Mesenchymal stem cell (in vitro differentiated cells and primary cell): ENCODE measurements around the gene ATP10D.

ENCODE experiments used
- DNase-seq: peaks from one replicate; pipeline ENCODE4 v3.0.0-alpha.2; 2013
- H2AFZ ChIP-seq: one replicate; pipeline ENCODE4 v1.6.1; 2013; ENCODE audit warnings: low read depth, mild to moderate bottlenecking, control low read depth, inconsistent platforms, low read length, moderate library complexity
- H2AK5ac ChIP-seq: 2 replicates; pipeline ENCODE4 v1.6.1; 2013; ENCODE audit warnings: low read length, moderate library complexity, mild to moderate bottlenecking, inconsistent platforms; ENCODE audit not compliant: severe bottlenecking
- H2BK120ac ChIP-seq: one replicate; pipeline ENCODE4 v1.6.1; 2013; ENCODE audit warnings: low read depth, mild to moderate bottlenecking, inconsistent platforms, low read length, moderate library complexity
- H2BK12ac ChIP-seq, 2 experiments: one replicate each; pipeline ENCODE4 v1.6.1; 2013; ENCODE audit warnings: inconsistent platforms in 2 of 2, low read length in 2 of 2, mild to moderate bottlenecking in 2 of 2, moderate library complexity in 2 of 2, control low read depth in 1 of 2
- H2BK15ac ChIP-seq: one replicate; pipeline ENCODE4 v1.6.1; 2013; ENCODE audit warnings: mild to moderate bottlenecking, low read depth, inconsistent platforms; ENCODE audit not compliant: poor library complexity, severe bottlenecking
- H2BK5ac ChIP-seq: 2 replicates; pipeline ENCODE4 v1.6.1; 2013; ENCODE audit warnings: low read depth, mild to moderate bottlenecking, low read length, control low read depth, inconsistent platforms; ENCODE audit not compliant: poor library complexity, severe bottlenecking
- H3K14ac ChIP-seq, 2 experiments: one replicate each; pipeline ENCODE4 v1.6.1; 2013; ENCODE audit warnings: inconsistent platforms in 2 of 2, low read length in 2 of 2, control low read depth in 1 of 2, mild to moderate bottlenecking in 1 of 2, moderate library complexity in 1 of 2
- H3K18ac ChIP-seq, 2 experiments: one replicate each; pipeline ENCODE4 v1.6.1; 2013; ENCODE audit warnings: inconsistent platforms in 2 of 2, low read length in 2 of 2, control low read depth in 1 of 2, low read depth in 1 of 2, mild to moderate bottlenecking in 1 of 2
- H3K23ac ChIP-seq, 2 experiments: one replicate each; pipeline ENCODE4 v1.6.1; 2013; ENCODE audit warnings: inconsistent platforms in 2 of 2, low read length in 2 of 2, mild to moderate bottlenecking in 2 of 2, moderate library complexity in 2 of 2, control low read depth in 1 of 2
- H3K27ac ChIP-seq: 2 replicates; pipeline ENCODE4 v1.5.1; 2013; ENCODE audit warnings: mild to moderate bottlenecking, moderate library complexity, low read length, control low read depth, inconsistent platforms; ENCODE audit not compliant: poor library complexity, severe bottlenecking
- H3K27me3 ChIP-seq, 2 experiments: 2 replicates each; pipeline versions ENCODE4 v1.6.1 to v1.7.0; 2013; ENCODE audit warnings: low read length in 2 of 2, mild to moderate bottlenecking in 2 of 2, moderate library complexity in 2 of 2, control low read depth in 1 of 2, inconsistent platforms in 1 of 2; ENCODE audit not compliant: control insufficient read depth in 1 of 2, insufficient read depth in 1 of 2
- H3K36me3 ChIP-seq, 2 experiments: 2 replicates each; pipeline versions ENCODE4 v1.6.1 to v1.7.0; 2013; ENCODE audit warnings: low read length in 2 of 2, control low read depth in 1 of 2, inconsistent platforms in 1 of 2, low read depth in 1 of 2, mild to moderate bottlenecking in 1 of 2; ENCODE audit not compliant: insufficient read depth in 2 of 2, control insufficient read depth in 1 of 2
- H3K4ac ChIP-seq, 2 experiments: one replicate each; pipeline ENCODE4 v1.6.1; 2013; ENCODE audit warnings: inconsistent platforms in 2 of 2, low read length in 2 of 2, mild to moderate bottlenecking in 2 of 2, moderate library complexity in 2 of 2, control low read depth in 1 of 2, low read depth in 1 of 2
- H3K4me1 ChIP-seq: 2 replicates; pipeline ENCODE4 v1.6.1; 2013; ENCODE audit warnings: low read depth, low read length, control low read depth; ENCODE audit not compliant: control insufficient read depth, insufficient read depth
- H3K4me2 ChIP-seq: 2 replicates; pipeline ENCODE4 v1.6.1; 2013; ENCODE audit warnings: low read length, mild to moderate bottlenecking, inconsistent platforms; ENCODE audit not compliant: poor library complexity, severe bottlenecking
- H3K4me3 ChIP-seq, 2 experiments: 2 replicates each; pipeline versions ENCODE4 v1.5.1 to v1.7.0; 2013; ENCODE audit warnings: low read length in 2 of 2, mild to moderate bottlenecking in 2 of 2, control low read depth in 1 of 2, low read depth in 1 of 2; ENCODE audit not compliant: insufficient read depth in 1 of 2
- H3K79me1 ChIP-seq: replicated peaks from 2 replicates; pipeline ENCODE4 v1.6.1; 2013; ENCODE audit warnings: mild to moderate bottlenecking, control low read depth, low read length, inconsistent platforms; ENCODE audit not compliant: poor library complexity, severe bottlenecking
- H3K9ac ChIP-seq: 2 replicates; pipeline ENCODE4 v1.7.0; 2013; ENCODE audit warnings: mild to moderate bottlenecking, low read length, moderate library complexity
- H3K9me3 ChIP-seq: 2 replicates; pipeline ENCODE4 v1.7.0; 2013; ENCODE audit warnings: mild to moderate bottlenecking, low read length; ENCODE audit not compliant: control insufficient read depth
- H4K8ac ChIP-seq: one replicate; pipeline ENCODE4 v1.6.1; 2013; ENCODE audit warnings: inconsistent platforms, mild to moderate bottlenecking, low read length, moderate library complexity
- H4K91ac ChIP-seq: one replicate; pipeline ENCODE4 v1.6.1; 2013; ENCODE audit warnings: mild to moderate bottlenecking, low read length, inconsistent platforms
- WGBS: methylation state at CpG from one replicate; pipeline ENCODE4 v1.1.7; 2013; ENCODE audit warnings: mixed read lengths; 5-methylcytosine and 5-hydroxymethylcytosine counted together

Gene ATP10D

GRCh38 chr4:47473141-47473750 is 11.8 kb upstream of the ATP10D start:
- Histone ChIP-seq H3K79me1 (no peaks in the 10 kb centered on the region), H3K9me3 (no peaks in the 10 kb centered on the region), H3K23ac (no peak overlapping the region), H3K27ac (no peak overlapping the region), H3K18ac (no peak overlapping the region), H2AK5ac (no peak overlapping the region), H2BK12ac (no peak overlapping the region), H2BK120ac (no peak overlapping the region), H2AFZ (no peak overlapping the region), H3K27me3 (no peaks in the 10 kb centered on the region), H3K4me1 (no peaks in the 10 kb centered on the region), H3K14ac (no peak overlapping the region), H3K4me3 (no peak overlapping the region), H3K4ac (no peak overlapping the region), H2BK15ac (no peak overlapping the region), H4K8ac (no peak overlapping the region), H3K4me2 (no peak overlapping the region), H3K9ac (no peak overlapping the region), H3K36me3 (no peaks in the 10 kb centered on the region), H4K91ac (no peak overlapping the region), H2BK5ac (no peak overlapping the region)
- no peak for DNase-seq
- WGBS = 97% methylated on average over 3 of the region's 3 CpGs

GRCh38 chr4:47474799-47475198 is 10.3 kb upstream of the ATP10D start:
- Histone ChIP-seq H3K18ac (no peak overlapping the region), H3K23ac (no peak overlapping the region), H3K4me1 (peaks cover 1% of the 10 kb centered on the region), H3K9ac (no peak overlapping the region), H2AK5ac (no peak overlapping the region), H2BK12ac (no peak overlapping the region), H3K9me3 (no peaks in the 10 kb centered on the region), H2BK15ac (no peak overlapping the region), H3K27me3 (no peaks in the 10 kb centered on the region), H3K4me3 (no peak overlapping the region), H4K91ac (no peak overlapping the region), H3K27ac (no peak overlapping the region), H3K4ac (no peak overlapping the region), H2BK5ac (no peak overlapping the region), H2AFZ (no peak overlapping the region), H3K36me3 (no peaks in the 10 kb centered on the region), H3K14ac (no peak overlapping the region), H3K79me1 (no peaks in the 10 kb centered on the region), H4K8ac (no peak overlapping the region), H2BK120ac (no peak overlapping the region), H3K4me2 (no peak overlapping the region)
- no peak for DNase-seq
- WGBS = no CpG with 5 or more reads among the region's 4 CpGs

GRCh38 chr4:47475411-47475810 is 9.7 kb upstream of the ATP10D start:
- Histone ChIP-seq H4K91ac (no peak overlapping the region), H3K23ac (no peak overlapping the region), H3K9me3 (no peaks in the 10 kb centered on the region), H3K27ac (no peak overlapping the region), H4K8ac (no peak overlapping the region), H3K36me3 (no peaks in the 10 kb centered on the region), H3K4me1 (peaks cover 1% of the 10 kb centered on the region), H2BK15ac (no peak overlapping the region), H3K4me3 (no peak overlapping the region), H3K4ac (no peak overlapping the region), H3K9ac (no peak overlapping the region), H2AFZ (no peak overlapping the region), H2AK5ac (no peak overlapping the region), H2BK120ac (no peak overlapping the region), H3K14ac (no peak overlapping the region), H2BK5ac (no peak overlapping the region), H2BK12ac (no peak overlapping the region), H3K18ac (no peak overlapping the region), H3K27me3 (no peaks in the 10 kb centered on the region), H3K4me2 (no peak overlapping the region), H3K79me1 (no peaks in the 10 kb centered on the region)
- 100% methylated on average over 1 of the region's 1 CpG for WGBS
- no peak for DNase-seq

GRCh38 chr4:47478804-47479203 is 6.3 kb upstream of the ATP10D start:
- 77% methylated on average over 4 of the region's 4 CpGs for WGBS
- H3K4me1 ChIP-seq = peaks cover 1% of the 10 kb centered on the region
- no peaks in the 10 kb centered on the region for H3K9me3 ChIP-seq
- no peak overlapping the region for H2BK15ac ChIP-seq
- H3K36me3 ChIP-seq = no peaks in the 10 kb centered on the region
- H3K79me1 ChIP-seq = no peaks in the 10 kb centered on the region
- H4K8ac ChIP-seq = peak overlapping the region; percentile 19
- no peak overlapping the region for H3K14ac ChIP-seq
- no peak overlapping the region for H3K4me2 ChIP-seq
- H3K4me3 ChIP-seq = no peak overlapping the region
- H2BK12ac ChIP-seq = no peak overlapping the region
- H3K4ac ChIP-seq = no peak overlapping the region
- H4K91ac ChIP-seq = no peak overlapping the region
- H3K9ac ChIP-seq = no peak overlapping the region
- H3K27ac ChIP-seq = no peak overlapping the region
- H2BK5ac ChIP-seq = no peak overlapping the region
- no peak overlapping the region for H3K18ac ChIP-seq
- no peak overlapping the region for H3K23ac ChIP-seq
- no peak overlapping the region for H2BK120ac ChIP-seq
- peak overlapping the region; percentile 4 for H2AK5ac ChIP-seq
- H2AFZ ChIP-seq = no peak overlapping the region
- DNase-seq = no peak
- no peaks in the 10 kb centered on the region for H3K27me3 ChIP-seq
